GM18499 (cell line): ENCODE measurements around the gene DOLK.
"Not testable (repeated sequence)": the region's sequence is repeated elsewhere in the genome, so short reads cannot be mapped to it uniquely, and the experiment has no call there.

Experiments used
- ATAC-seq: cut with Tn5 transposase; IDR thresholded peaks from one replicate; pipeline ENCODE4 v1.9.1; 2021; ENCODE audit warnings: moderate number of reproducible peaks; ENCODE audit not compliant: insufficient read depth, unreplicated experiment

The DOLK gene

DNA sequence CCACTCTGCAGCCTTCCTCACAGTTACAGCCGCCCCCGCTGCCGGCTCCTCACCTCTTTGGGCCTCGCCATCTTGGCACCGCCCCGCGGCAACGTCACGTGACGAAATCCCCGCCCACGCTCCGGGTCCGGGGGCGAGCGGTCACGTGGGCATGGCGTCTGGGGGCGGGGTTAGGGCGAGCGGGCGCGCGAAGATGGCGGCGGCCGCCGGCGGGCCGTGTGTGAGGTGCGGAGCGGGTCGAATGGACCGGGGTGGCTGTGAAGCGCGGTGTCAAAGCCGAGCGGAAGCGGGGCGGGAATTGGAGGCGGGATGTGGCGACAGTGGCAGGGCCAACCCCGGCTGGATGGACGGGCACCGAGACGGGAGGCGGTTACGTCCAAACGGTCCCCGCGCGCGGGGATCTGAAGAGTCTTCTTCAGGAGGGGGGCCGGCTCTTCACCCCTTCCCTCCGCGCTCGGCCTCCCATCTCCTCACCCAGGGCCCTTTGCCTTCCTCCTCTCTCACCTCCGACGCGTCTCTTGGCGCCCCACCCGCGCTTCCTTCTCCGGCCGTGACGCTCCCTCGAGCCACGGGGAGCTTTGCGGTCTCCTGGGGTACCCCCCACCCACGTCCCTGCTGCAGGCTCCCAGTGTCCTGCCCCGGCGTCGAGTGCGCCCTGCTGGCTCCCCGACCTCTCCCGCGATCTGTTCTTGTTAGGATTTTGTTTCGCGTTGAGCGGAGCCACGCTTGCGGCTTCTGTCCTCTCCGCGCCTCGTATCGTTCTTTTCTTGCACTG, at the start of gene DOLK, which contains the start of gene NUP188:
DOLK (minus strand) TSS at position 77 of the 775 bp plus-strand sequence. CDS start 300 bp downstream, outside the sequence.
NUP188 (plus strand) TSS at position 173 of the 775 bp plus-strand sequence; CDS start at position 194, 21 bp downstream.
- peak; percentile 68 for ATAC-seq

DNA sequence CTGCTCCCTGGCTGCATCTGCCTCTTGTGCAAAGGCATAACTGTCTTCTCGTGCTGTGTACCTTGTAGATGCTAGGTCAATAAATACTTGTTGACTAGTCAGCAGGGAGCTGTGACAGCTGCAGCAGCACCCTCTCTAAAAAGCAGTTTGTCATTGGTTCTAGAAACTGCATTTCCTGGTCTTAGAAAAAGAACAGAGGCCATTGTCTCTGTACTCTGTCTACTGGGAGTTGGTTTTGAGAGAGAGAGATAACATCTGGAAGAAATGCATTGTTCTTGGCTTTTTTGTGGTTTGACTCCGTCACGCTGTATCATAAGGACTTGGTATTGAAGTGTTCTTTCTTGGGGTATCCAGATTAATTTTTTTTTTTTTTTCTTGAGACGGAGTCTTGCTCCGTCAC, 48.4 kb upstream of the DOLK start:
- ATAC-seq = no peak

DNA sequence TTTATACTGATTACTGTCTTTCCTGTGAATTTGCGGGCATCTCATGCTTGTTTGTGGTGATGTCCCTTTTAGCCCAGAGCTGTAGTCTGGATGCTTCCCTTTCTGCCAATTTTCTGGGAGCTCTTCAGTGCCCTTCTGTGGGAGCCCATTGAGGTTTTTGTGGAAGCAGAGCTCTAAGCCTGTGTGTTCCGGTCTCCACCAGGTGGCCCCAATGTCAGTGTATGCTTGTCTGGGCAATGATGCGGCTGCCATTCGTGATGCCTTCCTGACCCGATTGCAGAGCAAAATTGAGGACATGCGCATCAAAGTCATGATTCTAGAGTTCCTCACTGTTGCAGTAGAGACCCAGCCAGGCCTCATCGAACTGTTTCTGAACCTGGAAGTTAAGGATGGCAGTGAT, 45.6 kb upstream of the DOLK start:
- no peak for ATAC-seq

DNA sequence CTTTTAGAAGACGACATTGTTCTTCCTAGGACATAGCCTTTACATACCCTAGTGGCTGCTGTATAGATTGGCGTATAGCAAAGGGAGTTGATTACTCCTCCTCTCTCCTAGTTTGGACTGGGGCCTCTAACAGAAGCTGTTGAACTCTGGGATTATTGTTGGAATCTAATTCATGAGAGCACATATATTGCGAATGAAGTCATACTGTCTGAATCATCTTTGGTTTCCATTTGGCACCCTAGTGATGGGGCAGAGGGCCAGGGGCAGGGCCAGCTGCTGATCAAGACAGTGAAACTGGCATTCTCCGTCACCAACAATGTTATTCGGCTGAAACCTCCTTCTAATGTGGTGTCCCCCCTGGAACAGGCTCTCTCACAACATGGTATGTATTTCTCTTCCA, 40.4 kb upstream of the DOLK start:
- ATAC-seq = no peak

DNA sequence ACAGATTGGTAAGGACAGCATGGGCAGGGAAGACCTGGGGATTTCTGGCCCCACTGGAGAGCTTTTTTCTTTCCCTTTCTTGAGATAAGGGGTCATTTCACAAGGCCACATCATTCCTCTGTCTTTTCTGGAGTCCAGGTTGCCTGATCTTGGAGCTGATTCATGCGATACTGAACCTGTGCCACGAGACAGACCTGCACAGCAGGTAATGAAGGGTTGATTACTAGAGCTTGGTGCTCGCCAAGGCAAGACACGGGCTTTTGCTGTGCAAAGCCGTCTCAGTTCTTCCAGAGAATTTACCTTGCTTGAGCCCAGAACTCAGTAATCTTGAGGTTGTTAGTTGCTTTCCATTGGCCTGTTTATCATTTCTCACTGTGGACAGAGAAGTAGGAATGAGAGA, 39.3 kb upstream of the DOLK start:
- no peak for ATAC-seq

DNA sequence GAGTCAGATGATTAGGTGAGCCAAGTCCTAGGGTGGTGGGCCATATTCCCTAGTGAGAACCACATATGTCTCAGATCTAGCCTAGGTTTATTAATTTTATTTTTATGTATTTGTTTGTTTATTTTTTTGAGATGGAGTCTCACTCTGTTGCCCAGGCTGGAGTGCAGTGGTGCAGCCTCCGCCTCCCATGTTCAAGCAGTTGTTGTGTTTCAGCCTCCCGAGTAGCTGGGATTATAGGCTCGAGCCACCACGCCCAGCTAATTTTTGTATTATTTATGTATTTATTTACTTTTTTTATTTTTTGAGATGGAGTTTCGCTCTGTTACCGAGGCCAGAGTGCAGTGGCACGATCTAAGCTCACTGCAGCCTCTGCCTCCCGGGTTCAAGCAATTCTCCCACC, 36.1 kb upstream of the DOLK start:
- no peak for ATAC-seq

DNA sequence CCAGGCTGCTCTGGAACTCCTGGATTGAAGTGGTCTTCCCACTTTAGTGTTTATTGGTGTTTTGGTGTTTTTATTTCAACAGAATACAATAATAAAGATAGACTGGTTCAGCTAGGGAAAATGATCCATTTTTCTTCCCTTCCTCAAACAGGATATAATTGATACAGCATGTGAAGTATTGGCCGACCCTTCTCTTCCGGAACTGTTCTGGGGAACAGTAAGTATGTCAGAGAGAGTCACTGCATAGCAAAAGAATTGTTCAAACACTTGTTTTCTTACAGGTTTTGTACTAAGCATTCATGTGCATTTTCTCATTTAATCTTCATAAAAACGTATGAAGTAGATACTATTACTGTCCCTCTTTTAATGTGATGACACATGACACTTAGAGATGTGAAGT, 31.7 kb upstream of the DOLK start:
- ATAC-seq = no peak

DNA sequence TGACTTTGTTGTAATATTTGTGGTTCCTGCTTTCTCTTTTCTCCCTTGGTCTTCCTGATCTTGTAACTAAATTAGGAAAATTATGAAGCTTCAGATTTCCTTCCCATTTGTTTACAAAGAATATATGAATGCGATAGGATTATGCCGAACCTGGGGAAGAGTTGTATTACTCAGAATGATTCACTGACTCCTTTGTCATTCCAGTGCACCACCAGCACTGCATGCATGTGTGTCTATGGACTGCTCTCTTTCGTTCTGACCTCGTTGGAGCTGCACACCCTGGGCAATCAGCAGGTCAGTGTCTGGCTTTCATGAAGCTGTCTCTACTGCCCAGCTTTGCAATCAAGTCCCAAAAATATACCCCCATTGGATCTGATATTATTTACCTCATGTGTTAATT, 25.6 kb upstream of the DOLK start:
- no peak for ATAC-seq

DNA sequence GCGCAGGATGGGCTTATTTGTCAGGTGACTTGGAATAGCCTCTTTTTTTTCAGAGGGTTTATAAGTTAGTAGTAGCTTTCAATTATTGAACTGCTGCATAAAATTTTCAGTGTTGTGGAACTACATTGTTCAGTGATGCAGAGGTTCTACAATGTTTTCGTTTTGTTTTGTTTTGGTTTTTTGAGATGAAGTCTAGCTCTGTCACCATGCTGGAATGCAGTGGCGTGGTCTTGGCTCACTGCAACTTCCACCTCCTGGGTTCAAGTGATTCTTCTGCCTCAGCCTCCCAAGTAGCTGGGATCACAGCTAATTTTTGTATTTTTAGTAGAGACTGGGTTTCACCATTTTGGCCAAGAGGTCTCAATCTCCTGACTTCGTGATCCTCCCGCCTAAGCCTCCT, 22.1 kb upstream of the DOLK start:
- ATAC-seq = no peak

DNA sequence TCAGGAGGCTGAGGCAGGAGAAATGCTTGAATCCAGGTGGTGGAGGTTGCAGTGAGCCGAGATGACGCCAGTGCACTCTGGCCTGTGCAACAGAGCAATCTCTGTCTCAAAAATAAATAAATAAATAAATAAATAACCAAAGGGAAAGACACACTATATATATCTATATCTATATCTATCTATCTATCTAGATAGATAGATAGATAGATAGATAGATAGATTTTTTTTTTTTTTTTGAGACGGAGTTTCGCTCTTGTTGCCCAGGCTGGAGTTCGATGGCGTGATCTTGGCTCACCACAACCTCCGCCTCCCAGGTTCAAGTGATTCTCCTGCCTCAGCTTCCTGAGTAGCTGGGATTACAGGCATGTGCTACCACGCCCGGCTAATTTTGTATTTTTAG, 14.0 kb upstream of the DOLK start:
- not testable (repeated sequence) for ATAC-seq

DNA sequence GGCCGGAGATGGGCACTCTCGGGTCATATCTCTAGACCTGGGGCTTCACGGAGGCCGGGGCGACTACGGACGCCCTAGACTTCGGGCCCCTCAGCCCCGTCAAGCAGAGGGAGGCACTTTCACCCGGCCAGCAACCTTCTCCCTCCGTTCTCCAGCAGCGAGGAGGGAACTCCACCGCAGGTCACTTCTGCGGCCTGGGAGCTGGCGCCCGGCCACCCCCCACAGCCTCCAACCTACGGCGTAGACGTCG, 201 bp downstream of the DOLK start:
- ATAC-seq = no peak

DNA sequence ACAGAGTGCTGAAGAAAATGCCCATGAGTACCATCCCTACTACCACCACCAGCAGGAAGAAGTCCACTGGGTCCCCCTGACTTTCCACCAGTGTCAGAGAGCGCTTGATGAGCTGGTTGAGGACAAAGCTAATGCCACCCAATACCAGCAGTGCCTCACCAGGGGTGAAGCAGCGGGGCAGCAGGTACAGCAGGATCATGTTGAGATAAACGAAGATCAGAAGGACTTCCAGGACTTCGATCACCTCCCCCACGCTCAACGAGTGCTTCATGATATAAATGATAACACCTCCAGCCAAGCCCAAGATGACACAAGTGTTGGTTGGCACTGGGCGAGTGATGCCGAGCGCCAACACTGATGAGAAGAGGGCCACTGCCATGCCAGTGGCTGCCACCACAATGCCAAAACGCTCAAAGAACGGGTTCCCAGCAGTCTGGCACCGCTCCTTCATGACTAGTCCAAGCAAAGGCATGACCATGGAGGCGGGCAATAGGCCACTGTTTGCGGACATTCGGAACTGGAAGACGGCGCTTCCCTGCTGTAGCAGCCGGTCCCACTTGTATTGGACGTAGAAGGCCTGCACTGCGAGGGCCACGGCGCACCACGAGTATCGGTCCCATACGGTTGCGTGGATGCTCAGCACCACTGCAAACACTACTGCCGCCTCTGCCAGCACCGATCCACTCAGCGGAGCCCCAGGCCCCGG, 679 bp downstream of the DOLK start:
- no peak for ATAC-seq

DNA sequence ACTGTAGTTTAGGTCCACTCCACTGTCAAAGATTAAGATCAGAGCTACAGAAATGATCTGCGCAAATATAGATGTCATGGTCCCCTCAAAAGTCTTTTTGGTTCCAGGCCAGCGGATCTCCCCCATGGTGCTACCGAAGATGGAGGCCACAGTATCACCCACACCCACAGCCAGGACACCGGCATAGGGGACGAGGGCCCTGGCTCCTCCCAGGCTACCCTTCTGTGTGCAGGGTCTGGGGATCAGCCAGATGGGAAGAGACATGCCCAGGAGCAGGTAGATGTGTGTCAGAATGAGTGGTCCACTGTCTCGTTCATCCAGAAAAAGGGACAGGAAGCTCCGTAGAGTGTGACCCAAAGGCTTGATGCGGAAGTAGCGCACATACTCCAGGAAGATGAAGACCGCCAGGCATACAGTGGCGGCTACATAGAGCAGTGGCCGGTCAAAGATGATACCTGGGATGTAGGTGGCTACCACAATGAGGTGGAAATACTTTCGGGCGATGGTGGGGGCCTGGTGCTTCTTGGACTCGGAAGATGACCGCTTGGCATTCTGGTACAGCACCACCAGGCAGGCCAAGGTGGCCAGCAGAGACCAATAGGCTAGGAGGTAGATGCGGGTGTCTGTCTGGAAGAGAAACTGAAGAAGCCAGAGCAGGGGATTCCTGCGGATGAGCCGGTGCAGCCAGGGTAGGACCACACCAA, 1.5 kb downstream of the DOLK start:
- no peak for ATAC-seq

DNA sequence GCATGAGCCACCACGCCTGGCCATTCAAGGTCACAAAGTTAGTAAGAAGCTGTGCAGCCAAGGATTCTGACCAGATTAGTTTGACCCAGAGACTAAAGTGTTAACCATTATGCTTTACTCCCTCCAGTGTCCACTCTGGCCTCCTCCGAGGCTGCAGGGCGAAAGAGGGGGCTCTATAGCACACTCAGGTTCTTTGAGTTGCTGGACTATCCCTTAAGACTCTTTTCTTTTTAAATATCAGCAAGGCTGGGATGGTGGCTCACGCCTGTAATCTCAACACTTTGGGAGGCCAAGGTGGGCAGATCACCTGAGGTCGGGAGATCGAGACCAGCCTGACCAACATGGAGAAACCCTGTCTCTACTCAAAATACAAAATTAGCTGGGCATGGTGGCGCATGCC, 2.4 kb downstream of the DOLK start:
- not testable (repeated sequence) for ATAC-seq

DNA sequence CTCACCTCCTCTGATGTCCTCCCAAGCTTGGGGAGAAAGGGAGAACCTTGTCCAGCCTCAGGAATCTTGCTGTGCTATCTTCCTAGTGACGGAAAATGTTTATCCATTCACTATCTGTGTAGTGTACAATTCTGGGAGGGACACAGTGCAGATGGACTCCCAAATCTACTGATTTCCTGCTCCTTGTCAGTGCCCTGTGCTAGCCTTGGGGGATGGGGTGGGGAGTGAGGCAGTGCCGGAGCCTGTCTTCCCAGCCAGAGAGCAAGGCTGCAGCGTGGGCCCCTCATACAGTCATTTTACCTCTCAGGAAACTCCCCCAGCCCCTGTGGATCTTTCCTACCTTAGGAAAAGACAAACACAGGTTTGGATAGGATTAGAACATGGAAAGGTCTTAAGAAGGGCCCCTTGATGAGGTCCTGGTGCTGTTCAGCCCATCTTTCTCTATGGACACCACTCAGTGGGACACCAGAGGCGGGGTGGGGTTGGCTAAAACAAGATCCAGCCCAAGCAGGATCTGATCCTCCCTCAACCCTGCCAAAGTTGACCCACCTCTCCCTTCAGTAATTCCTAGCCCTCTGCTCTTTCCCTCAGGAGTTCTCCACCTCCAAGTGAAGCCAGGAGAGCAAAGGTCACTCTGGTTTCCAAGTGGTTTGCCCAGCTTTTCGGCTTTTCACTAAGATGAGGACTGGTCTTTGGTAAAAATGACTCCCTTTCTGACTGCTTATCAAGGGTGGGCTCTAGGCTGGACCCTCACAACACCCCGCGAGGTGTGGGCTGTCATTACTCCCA, 3.4 kb downstream of the DOLK start:
- no peak for ATAC-seq

DNA sequence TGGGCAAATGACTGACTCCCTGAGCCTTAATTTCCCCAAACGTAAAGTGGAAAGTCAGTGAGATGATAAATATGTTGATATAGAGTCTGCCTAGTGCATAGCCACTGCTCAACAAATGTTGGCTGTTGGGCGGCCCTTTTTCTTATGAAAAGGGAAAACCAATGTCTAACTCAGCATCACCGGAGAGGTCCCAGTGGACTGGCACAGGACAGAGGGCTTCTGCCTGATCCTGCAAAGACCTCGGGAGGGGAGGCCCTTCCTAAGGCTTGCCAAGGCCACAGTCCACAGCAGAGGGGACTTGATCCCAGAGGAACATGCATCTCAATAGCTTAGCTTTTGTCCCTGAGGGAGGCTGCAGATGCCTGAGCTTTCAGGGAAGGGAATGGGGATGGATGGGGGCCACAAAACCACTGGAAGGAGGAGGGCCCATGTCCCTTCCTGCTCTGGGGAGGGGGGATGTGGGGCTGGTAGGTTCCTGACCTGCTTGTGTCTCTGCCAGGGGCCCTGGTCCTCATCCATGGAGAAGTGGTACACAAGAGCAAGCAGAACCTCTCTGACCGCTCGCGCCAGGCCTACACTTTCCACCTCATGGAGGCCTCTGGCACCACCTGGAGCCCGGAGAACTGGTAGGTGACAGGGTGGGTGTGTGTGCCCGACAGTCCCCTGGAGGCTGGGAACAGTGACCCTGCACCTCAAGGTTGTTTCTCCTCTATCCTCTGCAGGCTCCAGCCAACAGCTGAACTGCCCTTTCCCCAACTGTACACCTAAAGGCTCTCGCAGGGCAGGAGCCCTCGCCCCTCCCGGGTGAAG, 6.3 kb downstream of the DOLK start:
- no peak for ATAC-seq

DNA sequence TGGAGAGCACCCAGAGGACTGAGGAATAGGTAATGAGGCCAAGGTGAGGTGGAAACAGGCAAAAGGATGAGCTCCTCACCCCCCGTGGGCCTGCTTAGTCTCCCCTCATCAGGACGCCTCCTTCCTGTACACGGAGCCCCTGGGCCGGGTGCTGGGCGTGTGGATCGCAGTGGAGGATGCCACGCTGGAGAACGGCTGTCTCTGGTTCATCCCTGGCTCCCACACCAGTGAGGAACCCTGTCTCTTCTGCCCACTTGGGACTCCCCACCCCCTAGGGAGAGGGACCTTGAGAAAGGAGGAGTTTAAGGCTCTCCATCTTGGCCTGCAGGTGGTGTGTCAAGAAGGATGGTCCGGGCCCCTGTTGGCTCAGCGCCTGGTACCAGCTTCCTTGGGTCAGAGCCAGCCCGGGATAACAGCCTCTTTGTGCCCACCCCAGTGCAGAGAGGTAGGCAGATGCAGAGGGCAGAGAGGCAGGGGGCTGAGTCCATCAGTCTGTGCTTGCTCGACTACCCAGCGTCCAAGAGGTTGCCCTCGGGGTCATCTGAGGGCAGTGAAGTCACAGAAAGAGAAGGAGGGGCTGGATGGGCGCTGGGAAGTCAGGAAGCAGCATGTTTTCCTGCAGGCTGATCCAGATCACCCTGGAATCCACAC, 7.0 kb downstream of the DOLK start:
- no peak for ATAC-seq

DNA sequence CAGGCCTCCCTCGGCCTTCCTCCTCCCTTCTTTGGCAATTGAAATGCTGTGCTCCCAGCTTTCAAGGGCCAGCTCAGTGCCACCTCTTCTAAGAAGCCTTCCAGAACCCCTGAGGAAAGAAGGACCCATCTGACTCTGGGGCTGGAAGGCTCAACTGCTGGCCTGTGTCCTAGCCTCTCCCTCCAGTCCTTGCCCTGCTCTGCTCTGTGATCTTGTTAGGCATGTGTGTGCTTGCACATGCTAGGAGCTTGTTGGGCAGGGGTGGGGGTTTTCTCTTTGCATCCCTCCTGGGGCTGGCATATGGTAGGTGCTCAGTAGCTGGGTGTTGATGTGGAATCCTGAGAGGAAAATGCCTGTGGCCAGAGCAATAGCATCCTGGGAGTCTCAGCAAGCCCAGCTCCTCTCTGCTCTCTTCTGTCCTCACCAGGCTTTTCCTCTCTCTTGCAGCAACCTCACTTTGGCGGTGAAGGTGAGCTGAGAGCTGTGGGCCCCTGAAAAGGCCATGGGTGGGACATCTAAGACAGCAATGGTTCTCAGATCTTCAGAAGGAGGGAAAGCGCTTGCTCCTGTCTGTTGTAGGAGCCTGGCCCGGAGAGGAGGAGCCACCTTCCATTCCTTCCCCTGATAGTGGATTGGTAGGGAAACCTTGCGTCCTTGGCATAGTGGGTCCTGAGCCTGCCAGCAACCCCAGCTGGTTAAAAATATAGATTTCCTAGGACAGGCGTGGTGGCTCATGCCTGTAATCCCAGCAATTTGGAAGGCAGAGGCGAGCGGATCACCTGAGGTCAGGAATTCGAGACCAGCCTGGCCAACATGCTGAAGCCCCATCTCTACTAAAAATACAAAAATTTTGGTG, 9.9 kb downstream of the DOLK start:
- no peak for ATAC-seq
